COLO668 (cell line): ENCODE results near the gene MTF1.
A peak's percentile ranks its signal among the peaks of the same experiment; 100 is the strongest.
"Not testable (repeated sequence)": the region's sequence is repeated elsewhere in the genome, so short reads cannot be mapped to it uniquely, and the experiment has no call there.

ENCODE experiments used
- DNase-seq: peaks from one replicate; lab custom pipeline; 2025; ENCODE audit not compliant: unreplicated experiment; lab: John Stamatoyannopoulos, UW

MTF1 gene

DNA sequence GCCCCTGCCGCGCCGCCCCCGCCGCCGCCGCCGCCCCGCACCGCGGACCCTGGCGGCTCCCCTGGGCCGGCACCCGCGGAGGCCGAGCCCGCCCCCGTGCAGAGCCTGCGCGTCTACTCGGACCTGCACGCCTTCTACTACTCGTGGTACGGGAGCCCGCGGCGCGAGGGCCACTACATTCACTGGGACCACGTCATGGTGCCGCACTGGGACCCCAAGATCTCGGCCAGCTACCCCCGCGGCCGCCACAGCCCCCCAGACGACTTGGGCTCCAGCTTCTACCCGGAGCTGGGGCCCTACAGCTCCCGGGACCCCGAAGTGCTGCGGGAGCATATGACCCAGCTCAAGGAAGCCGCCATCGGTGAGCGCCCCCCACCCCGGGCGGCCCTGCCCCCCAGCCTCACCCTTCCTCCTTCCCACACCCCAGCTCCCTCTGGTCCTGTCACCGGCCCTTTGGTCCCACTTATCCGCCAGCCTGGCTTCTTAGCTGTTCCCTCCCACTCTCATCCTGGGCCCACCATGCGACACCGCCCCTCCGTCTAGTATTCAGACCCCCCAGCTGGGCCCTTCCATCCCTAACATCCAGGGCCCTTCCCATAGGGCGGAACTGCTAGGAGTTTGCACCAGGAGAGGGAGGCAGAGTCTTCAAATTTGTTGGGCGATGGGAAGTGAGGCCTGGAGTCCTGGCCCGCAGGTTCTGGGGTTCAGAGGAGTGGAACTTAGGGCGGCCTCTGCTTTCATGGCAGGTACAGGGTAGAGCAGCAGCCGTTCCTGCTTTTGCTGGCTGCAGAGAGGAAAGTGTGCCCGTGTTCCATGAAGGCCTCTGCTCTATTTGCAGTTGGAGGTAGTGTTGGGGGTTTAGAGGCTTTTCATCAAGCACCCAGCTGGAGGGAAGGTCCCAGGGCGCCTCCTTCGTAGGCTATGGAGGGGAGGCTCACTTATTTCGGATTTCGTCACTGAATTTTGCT lies 64.7 kb downstream of the MTF1 start:
- DNase-seq, result peak; percentile 72

DNA sequence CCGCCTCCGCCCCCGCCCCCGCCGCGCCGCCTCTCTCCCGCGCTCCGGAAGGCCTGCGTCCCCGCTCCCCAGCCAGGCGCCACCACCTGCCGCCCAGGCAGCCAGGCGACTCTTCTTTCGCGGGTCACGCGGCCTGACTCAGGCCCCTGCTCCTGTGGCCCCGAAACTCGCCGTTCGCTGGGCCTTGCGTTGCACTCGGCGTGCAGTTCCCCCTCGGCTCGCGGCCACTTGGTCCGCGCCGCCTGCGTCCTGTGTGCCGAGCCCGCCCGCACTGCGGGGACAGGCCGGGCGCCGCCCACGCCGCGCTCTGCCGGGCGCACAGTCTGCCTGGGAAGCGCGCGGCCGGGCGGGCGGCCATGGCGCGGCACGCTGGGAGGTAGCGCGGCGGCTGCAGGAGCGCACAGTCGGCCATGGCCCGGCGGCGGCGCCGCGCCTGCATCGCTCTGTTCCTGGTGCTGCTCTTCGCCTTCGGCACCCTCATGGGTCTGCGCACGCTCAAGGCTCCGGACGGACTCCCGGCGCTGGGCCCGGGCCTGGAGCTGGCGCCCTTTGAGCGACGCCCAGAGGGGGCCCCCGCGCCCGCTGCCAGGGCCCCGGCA lies 65.5 kb downstream of the MTF1 start, which contains the start of gene MANEAL:
Gene MANEAL (plus strand): TSS at position 75 of the 599 bp plus-strand sequence. CDS start 336 bp downstream, at position 411.
- DNase-seq, result peak; percentile 94

DNA sequence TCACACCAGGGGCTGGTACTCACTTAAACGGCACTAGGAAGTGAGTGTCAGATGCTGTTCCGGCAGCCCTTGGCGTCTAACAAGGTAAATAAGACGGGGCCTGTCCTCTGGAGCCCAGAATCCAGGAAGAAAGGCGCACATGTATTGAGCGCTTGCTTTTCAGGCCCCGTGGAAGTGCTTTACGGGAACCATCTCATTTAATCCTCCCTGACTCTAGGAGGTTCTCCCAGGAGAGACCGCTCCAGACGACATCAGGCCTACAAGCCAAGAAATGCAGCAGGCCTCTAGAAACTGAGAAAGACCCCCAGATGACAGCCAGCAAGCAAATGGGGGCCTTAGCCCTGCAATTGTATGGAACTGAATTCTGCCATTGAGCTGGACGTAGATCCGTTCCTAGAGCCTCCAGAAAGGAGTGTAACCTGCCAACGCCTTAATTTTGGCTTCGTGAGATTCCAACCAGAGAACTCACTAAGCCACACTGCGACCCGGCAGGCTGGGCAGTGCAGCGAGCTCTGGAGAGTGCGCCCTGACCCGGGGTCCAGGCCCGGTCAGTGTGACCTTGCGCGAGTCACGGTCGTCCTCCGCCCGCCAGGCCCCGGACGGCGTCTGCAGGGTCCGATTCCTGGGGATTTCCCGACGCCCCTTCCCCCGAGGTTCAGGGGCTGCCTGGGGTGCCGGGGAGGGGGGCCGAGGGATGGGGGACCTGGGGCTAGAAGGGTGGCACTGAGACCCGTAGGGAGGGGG lies 66.3 kb downstream of the MTF1 start:
- DNase-seq, result no peak

DNA sequence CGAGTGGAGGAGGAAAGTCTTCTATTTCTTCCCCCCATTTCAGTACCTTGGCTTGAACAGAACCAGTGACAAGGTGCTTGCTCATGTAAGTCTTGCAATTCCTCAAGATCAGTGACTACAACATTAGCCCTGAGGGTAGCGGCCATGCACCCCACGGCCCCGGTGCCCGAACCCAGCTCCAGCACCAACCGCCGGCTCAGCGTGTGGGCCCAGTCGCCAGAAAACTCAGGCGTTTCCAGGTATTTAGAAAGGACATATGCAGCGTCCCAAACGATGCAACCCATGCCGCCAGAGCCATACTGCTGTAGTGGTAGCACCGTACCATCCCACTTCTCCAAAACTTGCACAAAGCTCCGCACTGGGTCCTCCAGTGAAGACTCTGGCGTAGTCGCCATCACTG lies 76.9 kb downstream of the MTF1 start:
- no peak for DNase-seq

DNA sequence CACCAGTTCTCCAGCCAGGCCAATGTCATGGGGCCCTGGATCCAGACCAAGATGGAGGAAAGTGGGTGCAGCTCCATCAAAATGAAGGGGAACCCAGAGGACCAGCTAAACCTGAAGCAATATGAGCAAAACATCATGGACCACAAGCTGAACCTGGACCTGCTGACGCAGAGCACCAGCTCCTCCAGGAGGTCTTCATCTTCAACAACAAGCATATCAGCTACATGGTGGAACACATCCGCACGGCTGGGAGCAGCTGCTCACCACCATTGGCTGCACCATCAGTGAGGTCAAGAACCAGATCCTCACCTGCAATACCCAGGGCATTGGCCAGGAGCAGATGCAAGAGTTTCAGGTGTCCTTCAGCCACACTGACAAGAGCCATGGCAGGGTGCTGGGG lies 80.7 kb downstream of the MTF1 start:
- no peak for DNase-seq

DNA sequence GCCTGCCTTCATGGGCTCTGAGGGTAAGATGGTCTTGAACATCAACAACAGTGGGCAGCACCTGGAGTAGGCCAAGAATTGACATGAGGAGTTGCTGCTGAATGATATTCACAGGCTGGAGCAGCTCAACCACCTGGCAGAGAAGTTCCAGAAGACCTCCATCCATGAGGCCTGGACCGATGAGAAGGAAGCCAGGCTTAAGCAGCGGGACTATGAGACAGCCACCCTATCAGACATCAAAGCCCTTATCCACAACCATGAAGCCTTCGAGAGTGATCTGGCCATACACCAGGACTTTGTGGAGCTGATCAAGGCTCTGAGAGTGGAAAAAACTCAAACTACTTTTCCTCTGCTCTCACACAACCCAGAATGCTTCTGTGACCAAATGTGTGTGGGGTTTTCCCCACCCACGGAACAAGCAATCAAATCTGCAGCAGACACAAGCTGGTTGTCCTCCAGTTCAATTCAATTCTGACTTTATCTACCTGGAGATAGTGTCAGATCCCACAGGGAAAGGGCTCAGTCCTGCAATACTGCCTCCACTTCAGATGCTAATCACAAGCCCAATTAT lies 82.4 kb downstream of the MTF1 start:
- DNase-seq, result no peak

DNA sequence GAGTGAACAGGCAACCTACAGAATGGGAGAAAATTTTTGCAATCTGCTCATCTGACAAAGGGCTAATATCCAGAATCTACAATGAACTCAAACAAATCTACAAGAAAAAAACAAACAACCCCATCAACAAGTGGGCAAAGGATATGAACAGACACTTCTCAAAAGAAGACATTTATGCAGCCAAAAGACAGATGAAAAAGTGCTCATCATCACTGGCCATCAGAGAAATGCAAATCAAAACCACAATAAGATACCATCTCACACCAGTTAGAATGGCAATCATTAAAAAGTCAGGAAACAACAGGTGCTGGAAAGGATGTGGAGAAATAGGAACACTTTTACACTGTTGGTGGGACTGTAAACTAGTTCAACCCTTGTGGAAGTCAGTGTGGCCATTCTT lies 88.0 kb downstream of the MTF1 start:
- not testable (repeated sequence) for DNase-seq

DNA sequence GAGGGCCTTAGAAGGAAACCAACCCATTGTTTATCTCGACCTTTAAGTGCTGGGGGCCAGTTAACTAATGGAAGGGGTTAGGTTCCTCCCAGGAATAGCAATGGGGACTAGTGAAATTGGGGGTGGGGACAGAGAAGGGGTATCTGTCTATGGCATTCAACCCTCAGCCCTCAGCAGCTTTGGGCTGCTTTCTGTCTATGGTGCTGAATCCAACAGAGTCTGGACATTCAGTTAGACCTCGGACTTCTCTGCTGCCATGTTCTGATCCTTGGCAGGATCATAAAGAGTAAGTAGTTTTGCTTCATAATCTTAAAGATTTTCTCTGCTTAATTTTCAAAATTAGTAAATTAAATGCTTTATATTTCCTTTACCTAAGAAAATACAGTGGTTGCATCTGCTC lies 91.9 kb downstream of the MTF1 start:
- DNase-seq, result no peak

DNA sequence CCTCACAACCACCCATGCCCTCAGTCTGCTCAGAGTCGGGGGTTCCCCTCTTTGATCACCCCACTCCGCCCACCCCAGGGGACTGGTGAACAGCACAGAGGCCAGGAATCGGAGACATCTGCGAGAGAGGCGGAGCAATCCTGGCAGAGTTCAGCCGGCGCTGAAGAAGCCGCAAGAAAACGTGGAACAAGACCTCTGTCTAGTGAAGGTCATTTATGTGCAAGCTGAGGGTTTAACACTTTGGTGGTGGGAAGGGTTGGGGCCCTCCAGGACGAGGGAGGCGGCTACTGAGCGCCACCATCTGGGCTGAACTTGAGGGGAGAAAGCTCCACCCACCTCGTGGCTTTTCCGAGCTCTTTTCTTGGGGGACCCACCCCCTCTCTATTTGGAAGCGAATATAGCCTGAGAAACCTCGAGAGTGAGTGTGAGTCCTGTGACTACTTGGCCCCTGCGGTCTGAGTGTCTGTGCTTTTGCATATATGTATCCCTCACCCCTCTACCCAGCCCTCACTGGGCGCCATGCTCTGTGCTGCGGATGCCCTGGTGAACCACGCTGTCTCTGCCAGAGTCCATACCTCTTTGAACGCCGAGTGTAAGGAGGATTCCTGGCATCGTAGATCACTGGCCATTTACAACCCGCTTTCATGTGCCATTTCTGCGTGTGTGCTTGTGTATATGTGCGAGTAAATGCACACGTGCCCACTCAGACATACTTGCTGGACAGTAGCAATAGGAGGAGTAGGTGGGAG lies 93.3 kb downstream of the MTF1 start:
- DNase-seq, result peak; percentile 30

DNA sequence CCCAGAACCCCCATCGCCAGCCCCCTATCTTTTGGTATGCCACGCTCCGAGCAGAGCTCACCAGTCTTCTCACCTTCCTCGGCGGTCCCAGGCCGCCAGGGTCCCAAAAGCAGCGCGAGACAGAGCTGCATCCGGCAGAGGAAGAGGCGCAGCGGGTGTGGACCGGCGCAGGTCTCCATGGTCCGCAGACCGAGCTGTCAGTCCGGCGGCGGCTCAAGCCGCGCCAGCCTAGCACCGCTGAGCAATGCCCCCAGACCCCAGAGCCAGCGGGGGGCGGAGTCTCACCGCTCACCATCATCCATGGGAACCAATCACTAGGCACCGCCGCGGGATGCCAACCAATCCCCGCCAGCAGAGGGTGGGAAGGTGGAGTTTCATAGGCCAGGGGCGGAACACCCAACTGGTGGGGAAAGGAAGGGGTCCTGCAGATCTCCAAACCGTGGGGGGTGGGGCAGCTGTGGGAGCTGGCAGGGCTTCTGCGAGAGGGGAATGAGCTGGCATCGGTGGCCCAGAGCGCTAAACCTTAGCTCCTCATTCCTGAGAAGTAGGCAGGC lies 94.4 kb downstream of the MTF1 start, which contains the start of gene EPHA10:
Gene EPHA10 (minus strand): TSS at position 233 of the 554 bp plus-strand sequence. CDS start 54 bp downstream, at position 179.
- DNase-seq, result peak; percentile 37

DNA sequence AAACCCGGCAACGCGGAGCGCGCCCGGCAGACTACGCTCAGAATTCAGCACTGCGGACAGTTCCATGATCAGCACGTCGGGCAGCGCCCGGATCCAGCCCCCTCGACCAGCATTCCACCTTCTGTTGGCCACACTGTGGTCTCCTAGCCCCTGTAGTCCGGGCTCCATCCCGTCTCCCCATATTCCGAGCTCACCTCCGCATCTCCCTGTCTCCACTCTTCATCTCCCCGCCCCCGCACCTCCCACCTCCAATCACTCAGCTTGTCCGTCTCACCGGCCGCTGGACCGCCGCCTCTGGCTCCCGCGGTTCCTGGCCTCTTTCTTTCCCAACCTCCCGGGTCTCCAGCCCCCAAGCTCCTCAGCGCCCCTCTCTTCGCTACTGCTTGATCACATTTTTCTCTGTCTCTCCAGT lies 95.0 kb downstream of the MTF1 start:
- DNase-seq, result no peak

DNA sequence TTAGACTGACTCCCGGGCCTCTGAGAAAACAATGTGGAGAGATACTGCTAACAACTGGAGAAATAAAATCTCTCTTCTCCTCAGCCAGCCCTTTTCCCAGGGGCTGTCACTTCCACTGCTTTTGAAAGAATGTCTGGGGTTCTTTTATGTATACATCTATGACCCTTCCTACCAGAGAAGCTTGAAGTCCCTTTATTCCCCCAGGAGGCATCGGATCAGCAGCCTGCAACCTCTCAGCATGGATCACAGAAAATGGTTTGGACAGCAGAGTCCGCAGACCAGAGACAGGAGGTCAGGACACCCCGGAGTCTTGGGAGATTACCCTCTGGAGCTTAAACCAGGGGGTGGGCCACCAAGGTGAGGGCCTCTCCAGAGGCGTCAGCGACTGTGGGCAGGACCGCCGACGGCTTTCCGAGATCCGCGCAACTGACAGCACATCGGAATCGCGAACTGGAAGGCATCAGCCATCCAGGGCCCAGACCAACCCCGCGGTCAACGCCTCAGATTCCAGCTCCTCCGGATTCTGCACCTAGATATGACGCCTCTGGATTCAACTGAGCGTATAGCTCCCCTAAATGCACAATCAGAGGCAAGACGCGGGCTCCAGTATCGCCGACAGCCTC lies 95.5 kb downstream of the MTF1 start:
- DNase-seq, result no peak

DNA sequence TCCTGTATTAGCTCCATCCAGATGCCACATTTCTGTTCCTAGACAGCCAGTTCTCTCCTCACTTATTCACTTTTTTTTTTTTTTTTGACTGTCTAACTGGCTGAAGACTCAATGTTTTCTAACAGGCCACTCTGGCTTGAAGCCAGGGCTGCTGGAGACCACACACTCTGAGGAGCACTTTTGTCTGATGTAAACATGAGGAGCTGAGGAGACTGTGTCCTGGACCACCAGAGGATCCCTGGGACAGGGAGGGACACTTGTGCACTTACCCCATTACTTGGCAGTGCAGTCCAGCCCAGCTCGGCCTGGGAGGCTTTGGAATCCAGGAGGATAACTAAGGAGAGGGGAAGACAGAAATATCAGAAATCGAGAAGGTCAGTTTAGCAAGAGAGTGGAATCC lies 96.9 kb downstream of the MTF1 start:
- DNase-seq, result no peak

DNA sequence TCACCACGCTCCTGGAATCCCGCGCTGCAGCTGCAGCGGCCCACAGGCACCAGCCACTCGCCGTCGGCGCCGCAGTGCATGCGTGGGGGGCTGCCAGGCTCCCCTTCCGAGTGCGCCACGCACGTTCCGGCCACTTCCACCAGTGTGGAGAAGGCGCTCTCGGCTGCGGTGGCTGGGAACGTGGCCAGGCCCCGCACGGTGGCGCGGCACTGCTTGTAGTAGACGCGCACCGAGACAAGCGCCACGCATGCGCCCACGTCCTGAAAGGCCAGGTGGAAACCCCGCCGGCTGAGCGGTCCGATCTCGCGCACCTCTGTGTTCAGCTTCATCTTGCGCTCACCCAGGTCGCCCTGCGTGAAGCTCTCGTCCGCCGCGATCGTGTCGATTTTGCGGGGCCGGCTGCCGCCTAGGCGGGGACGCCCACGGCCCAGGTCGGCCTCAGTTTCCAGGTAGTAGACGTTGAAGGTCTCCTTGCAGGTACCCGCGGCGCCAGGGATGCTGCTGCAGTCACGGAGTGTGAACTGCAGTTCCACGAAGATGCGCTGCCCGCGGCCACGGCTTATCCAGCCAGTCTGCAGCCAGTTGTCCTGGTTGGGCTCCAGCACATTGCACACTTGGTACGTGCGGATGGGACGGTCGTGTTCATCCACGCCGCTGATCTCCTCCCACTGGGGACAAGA lies 97.8 kb downstream of the MTF1 start:
- DNase-seq, result no peak
